Activated naive CD8-positive, alpha-beta T cell treated with anti-CD3 and anti-CD28 coated beads, Interleukin-2, amount 10 ng/mL, durations not matched to agents 7 days and 5 days (primary cell): ENCODE data around the gene USP8. TPM values are rescaled to one million over a fixed set of nuclear protein-coding genes. Genes with fewer than 3 reads are reported as not detected.
"Not testable (repeated sequence)": the region's sequence is repeated elsewhere in the genome, so short reads cannot be mapped to it uniquely, and the experiment has no call there.

Experiments used
- ATAC-seq: fragments of 150-1000 bp; cut with Tn5 transposase; one replicate; pipeline ENCODE4 v1.10.0; 2021; ENCODE audit warnings: low read depth, moderate library complexity
- POLR2A ChIA-PET: fragments of 350-600 bp; sonication (Branson Sonifier 250); formaldehyde crosslinking; loops from one replicate; lab custom pipeline; 2021; ENCODE audit warnings: antibody characterized with exemption; lab: Charles Lee
- DNase-seq: peaks from one replicate; pipeline ENCODE4 v3.0.0; 2021
- H3K27ac Mint-ChIP-seq: one replicate; pipeline ENCODE4 v1.8.0; 2022; ENCODE audit warnings: mild to moderate bottlenecking, mixed read lengths
- H3K27me3 Mint-ChIP-seq: one replicate; pipeline ENCODE4 v1.8.0; 2022; ENCODE audit warnings: mild to moderate bottlenecking, moderate library complexity, mixed read lengths
- H3K36me3 Mint-ChIP-seq: one replicate; pipeline ENCODE4 v1.8.0; 2021; ENCODE audit warnings: mild to moderate bottlenecking, mixed read lengths
- H3K4me1 Mint-ChIP-seq: one replicate; pipeline ENCODE4 v1.8.0; 2021; ENCODE audit warnings: mixed read lengths
- H3K4me3 Mint-ChIP-seq: one replicate; pipeline ENCODE4 v1.8.0; 2022; ENCODE audit warnings: mild to moderate bottlenecking, moderate library complexity, mixed read lengths
- H3K9me3 Mint-ChIP-seq: one replicate; pipeline ENCODE4 v1.8.0; 2021; ENCODE audit warnings: mixed read lengths
- total RNA-seq, 2 experiments: library from RNA; stranded (reverse); gene quantifications; one replicate each; pipeline ENCODE4 v1.2.3, GENCODE V29; 2021

Gene USP8
- total RNA-seq, 2 experiments from 2014 or later, result 58.0 to 59.4 TPM

DNA sequence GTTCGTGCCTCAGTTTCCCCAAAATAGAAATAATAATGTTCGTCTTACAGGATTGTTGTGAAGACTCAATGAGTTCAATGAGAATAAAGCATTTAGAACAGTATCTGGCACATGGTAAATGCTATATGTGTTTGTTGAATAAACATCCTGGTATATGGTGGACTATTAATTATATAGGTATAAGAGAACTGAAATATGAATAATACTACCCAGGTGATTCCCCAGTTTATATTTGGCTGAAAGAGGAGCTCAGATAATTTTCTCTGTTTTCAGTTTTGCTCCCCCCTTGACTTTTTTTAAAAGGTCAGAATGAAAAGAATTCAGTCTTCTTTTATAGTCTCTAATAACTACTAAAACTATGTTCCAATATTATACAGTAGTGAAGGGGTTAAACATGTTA is 46.9 kb downstream of the USP8 start:
- no peaks in the 10 kb centered on the region for H3K9me3 Mint-ChIP-seq
- H3K27ac Mint-ChIP-seq, result no peak overlapping the region
- no peak overlapping the region for H3K4me3 Mint-ChIP-seq
- peaks cover 23% of the 10 kb centered on the region for H3K36me3 Mint-ChIP-seq
- H3K27me3 Mint-ChIP-seq, result no peaks in the 10 kb centered on the region
- peaks cover 2% of the 10 kb centered on the region for H3K4me1 Mint-ChIP-seq
- POLR2A ChIA-PET, result no interaction called here
- ATAC-seq (no peak), DNase-seq (no peak)

DNA sequence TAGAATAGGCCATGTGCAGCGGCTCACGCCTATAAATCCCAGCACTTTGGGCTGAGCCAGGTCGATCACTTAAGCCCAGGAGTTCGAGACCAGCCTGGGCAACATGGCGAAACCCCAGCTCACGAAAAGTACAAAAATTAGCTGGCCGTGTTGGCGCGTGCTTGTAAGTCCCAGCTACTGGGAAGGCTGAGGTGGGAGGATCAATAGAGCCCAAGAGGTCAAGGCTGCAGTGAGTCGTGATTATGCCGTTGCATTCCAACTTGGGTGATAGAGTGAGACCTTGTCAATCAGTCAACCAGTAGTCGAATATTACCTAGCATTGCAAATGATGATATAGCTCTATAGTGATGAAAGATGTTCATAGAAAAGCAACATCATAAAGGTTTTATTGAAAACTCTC is 51.9 kb downstream of the USP8 start:
- DNase-seq (no peak), ATAC-seq (no peak)
- Mint-ChIP-seq H3K4me1 (peaks cover 8% of the 10 kb centered on the region), H3K36me3 (peaks cover 33% of the 10 kb centered on the region), H3K4me3 (no peak overlapping the region), H3K9me3 (no peaks in the 10 kb centered on the region), H3K27me3 (no peaks in the 10 kb centered on the region), H3K27ac (no peak overlapping the region)
- POLR2A ChIA-PET, result no interaction called here

DNA sequence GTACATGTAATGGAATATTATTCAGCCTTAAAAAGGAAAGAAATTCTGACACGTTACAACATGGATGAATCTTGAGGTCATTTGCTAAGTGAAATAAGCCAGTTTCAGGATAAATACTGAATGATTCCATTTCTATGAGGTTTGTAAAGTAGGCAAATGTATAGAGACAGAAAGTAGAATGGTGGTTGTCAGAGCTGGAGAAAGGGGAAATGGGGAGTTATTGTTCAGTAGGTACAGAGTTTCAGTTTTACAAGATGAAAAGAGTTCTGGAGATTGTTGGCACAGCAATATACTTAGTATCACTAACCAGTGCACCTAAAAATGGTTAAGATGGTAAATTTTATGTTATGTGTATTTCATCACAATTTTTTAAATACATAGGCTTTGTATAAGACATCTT is 60.6 kb downstream of the USP8 start:
- POLR2A ChIA-PET, result no interaction called here

DNA sequence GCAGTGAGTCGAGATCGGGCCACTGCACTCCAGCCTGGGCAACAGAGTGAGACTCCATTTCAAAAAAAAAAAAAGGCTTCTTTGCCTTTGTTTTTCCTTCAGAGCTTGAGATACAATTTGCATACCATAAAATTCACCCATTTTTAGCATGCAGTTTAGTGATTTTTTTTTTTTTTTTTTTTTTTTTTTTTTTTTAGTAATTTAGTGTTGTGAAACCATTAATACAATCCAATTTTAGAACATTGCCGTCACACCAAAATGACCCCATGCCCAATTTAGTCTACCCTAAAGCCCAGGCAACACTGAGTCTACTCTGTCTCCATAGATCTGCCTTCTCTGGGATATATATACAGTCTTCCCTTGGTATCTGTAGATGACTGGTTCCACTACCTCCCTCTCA is 61.2 kb downstream of the USP8 start:
- Mint-ChIP-seq H3K36me3 (peaks cover 57% of the 10 kb centered on the region), H3K4me3 (no peak overlapping the region), H3K9me3 (peaks cover 2% of the 10 kb centered on the region), H3K27me3 (no peaks in the 10 kb centered on the region), H3K4me1 (peaks cover 20% of the 10 kb centered on the region), H3K27ac (no peak overlapping the region)
- POLR2A ChIA-PET, result no interaction called here
- no peak for DNase-seq
- no peak for ATAC-seq

More for the DNA sequence above, 60.6 kb downstream of the USP8 start:
- peaks cover 20% of the 10 kb centered on the region for H3K4me1 Mint-ChIP-seq
- ATAC-seq (no peak), DNase-seq (no peak)
- H3K27ac Mint-ChIP-seq, result no peak overlapping the region
- peaks cover 2% of the 10 kb centered on the region for H3K9me3 Mint-ChIP-seq
- peaks cover 55% of the 10 kb centered on the region for H3K36me3 Mint-ChIP-seq
- H3K27me3 Mint-ChIP-seq, result no peaks in the 10 kb centered on the region
- no peak overlapping the region for H3K4me3 Mint-ChIP-seq

DNA sequence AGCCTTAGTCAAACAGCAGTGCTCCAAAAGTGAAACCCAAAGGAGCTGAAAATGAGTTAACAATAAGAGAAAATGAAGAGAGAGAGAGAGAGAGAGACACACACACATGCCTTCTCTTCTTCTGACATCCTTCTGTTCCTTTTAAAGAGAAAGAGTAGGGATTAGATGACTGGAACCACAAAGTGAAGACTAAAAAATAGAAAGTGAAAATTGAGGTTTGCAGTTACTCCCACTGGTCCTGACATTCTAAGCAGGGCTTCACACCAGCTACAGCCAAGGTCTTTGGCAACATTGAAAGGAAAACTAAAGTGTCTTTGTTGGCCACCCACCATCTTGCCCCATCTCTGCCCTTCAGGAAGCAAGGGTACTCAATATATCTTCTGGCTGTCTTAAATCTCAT is 63.1 kb downstream of the USP8 start:
- ATAC-seq, result peak; percentile 33
- no peak for DNase-seq
- no peak overlapping the region for H3K4me3 Mint-ChIP-seq
- H3K9me3 Mint-ChIP-seq, result peaks cover 2% of the 10 kb centered on the region
- H3K27me3 Mint-ChIP-seq, result no peaks in the 10 kb centered on the region
- H3K36me3 Mint-ChIP-seq, result peaks cover 43% of the 10 kb centered on the region
- POLR2A ChIA-PET, result no interaction called here
- peaks cover 12% of the 10 kb centered on the region for H3K4me1 Mint-ChIP-seq
- H3K27ac Mint-ChIP-seq, result peak overlapping the region; percentile 52

DNA sequence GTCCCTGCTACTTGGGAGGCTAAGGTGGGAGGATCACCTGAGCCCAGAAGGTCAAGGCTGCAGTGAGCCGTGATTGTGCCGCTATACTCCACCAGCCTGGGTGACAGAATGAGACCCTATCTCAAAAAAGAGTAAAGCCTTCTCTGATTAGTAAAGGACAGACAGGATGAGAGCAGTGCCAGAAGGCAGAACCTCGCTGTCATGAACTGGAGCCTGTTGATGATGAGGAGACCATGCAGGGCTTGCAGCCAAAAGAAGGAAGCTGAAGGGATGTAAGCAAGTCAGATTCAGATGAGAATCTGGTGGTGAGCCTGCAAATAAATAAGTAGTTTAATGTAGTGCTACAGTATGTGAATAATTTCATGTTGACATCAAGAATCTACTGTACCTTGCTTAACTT is 69.4 kb downstream of the USP8 start:
- Mint-ChIP-seq H3K9me3 (no peaks in the 10 kb centered on the region), H3K27me3 (no peaks in the 10 kb centered on the region), H3K36me3 (peaks cover 20% of the 10 kb centered on the region), H3K27ac (peak overlapping the region; percentile 36), H3K4me1 (no peaks in the 10 kb centered on the region), H3K4me3 (no peak overlapping the region)
- POLR2A ChIA-PET, result no interaction called here
- ATAC-seq, result no peak
- no peak for DNase-seq

DNA sequence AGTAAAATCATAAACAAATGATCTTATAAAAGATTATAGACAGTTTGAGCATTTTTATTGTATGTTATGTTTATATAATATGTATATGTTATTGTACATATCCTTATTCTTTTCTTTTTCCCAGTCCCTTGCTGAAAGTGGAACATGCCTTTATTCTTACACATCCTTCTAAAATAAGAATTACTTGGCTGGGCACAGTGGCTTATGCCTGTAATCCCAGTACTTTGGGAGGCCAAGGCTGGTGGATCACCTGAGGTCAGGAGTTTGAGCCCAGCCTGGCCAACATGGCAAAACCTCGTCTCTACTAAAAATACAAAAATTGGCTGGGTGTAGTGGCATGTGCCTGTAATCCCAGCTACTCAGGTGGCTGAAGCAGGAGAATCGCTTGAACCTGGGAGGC is 70.3 kb downstream of the USP8 start:
- H3K9me3 Mint-ChIP-seq, H3K27ac Mint-ChIP-seq, H3K4me1 Mint-ChIP-seq, H3K4me3 Mint-ChIP-seq, H3K27me3 Mint-ChIP-seq, DNase-seq, ATAC-seq, POLR2A ChIA-PET: not testable (repeated sequence)
- H3K36me3 Mint-ChIP-seq, result peaks cover 24% of the 10 kb centered on the region

DNA sequence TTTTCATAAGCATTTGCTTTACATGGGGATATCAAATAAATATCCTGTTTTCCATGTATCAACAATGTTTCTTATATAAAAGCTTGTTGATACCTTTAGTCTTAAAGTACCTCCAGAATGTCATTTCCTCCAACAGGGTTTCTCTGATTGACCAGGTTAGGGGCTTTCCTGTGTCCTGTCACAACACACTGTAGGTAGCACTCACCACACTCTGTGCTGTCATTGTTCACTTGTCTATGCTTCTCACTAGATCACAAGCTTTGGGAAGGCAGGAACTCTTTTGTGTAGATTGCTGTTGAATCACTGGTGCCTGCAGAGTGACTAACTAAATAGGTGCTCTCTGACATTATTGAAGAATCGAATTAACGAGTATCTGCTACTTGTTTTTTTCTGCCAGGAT is 72.5 kb downstream of the USP8 start:
- DNase-seq, result no peak
- Mint-ChIP-seq H3K27ac (no peak overlapping the region), H3K9me3 (no peaks in the 10 kb centered on the region), H3K4me3 (no peak overlapping the region), H3K27me3 (no peaks in the 10 kb centered on the region), H3K4me1 (no peaks in the 10 kb centered on the region), H3K36me3 (peaks cover 32% of the 10 kb centered on the region)
- POLR2A ChIA-PET, result no interaction called here
- no peak for ATAC-seq

DNA sequence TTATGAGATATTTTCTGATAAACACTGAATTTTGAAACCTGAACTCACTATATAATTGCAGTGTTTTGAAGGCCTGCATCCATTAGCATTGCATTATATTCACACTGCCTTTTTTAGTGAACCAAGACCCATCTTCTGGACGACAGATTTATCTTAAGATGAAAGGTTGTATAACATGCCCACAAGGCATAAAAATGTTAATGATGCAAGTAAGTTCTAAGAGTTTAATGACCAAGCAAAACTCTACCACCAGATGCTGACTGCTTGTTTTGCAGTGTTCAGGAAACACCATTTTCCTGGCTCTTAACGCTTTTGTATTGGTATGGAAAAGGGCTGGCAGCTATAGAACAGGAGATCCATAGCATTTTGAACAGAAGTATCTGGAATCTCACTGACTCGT is 76.1 kb downstream of the USP8 start:
- POLR2A ChIA-PET, result no interaction called here
- Mint-ChIP-seq H3K4me1 (peaks cover 9% of the 10 kb centered on the region), H3K36me3 (peaks cover 33% of the 10 kb centered on the region), H3K27ac (no peak overlapping the region), H3K4me3 (no peak overlapping the region), H3K27me3 (no peaks in the 10 kb centered on the region), H3K9me3 (no peaks in the 10 kb centered on the region)
- ATAC-seq, result no peak
- no peak for DNase-seq

DNA sequence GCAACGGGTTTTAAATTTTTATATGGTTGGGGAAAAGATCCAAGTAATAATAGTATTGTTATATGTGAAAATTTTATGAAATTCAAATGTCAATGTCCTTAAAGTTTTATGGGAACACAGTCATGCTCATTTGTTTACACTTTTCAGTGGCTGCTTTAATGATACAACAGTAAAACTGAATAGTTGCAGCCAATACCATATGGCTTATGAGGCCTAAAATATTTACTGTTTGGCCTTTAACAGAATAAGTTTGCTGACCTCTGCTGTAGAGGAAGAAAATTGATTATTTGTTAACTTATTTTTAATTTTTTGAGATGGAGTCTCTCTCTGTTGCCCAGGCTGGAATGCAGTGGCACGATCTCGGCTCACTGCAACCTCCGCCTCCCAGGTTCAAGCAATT is 77.6 kb downstream of the USP8 start:
- POLR2A ChIA-PET, result interaction anchor here (0.6 kb wide), 1 partner anchor 154 kb away, joined by 3 read pairs; no protein-coding TSS in a partner anchor
- H3K4me1 Mint-ChIP-seq, result peaks cover 9% of the 10 kb centered on the region
- DNase-seq (no peak), ATAC-seq (no peak)
- peaks cover 29% of the 10 kb centered on the region for H3K36me3 Mint-ChIP-seq
- H3K4me3 Mint-ChIP-seq, result no peak overlapping the region
- H3K9me3 Mint-ChIP-seq, result no peaks in the 10 kb centered on the region
- H3K27ac Mint-ChIP-seq, result no peak overlapping the region
- no peaks in the 10 kb centered on the region for H3K27me3 Mint-ChIP-seq

DNA sequence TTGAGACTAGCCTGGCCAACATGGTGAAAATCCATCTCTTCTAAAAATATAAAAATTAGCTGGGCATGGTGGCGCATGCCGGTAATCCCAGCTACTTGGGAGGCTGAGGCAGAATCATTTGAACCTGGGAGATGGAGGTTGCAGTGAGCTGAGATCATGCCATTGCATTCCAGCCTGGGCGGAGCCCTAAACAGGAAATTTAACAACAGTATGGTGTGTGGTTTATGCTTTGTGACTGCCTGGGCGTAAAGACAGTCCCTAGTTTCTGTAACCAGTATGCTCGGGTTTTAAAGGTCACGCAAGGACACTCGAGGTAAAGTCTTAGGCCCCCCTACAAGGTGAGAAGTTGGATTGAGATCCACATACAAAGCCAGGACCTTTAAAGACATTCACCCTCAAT is 78.9 kb downstream of the USP8 start:
- POLR2A ChIA-PET, result no interaction called here
- DNase-seq (no peak), ATAC-seq (peak; percentile 18)
- H3K4me3 Mint-ChIP-seq, result no peak overlapping the region
- peaks cover 9% of the 10 kb centered on the region for H3K4me1 Mint-ChIP-seq
- H3K27ac Mint-ChIP-seq, result no peak overlapping the region
- no peaks in the 10 kb centered on the region for H3K27me3 Mint-ChIP-seq
- no peaks in the 10 kb centered on the region for H3K9me3 Mint-ChIP-seq
- H3K36me3 Mint-ChIP-seq, result peaks cover 25% of the 10 kb centered on the region

DNA sequence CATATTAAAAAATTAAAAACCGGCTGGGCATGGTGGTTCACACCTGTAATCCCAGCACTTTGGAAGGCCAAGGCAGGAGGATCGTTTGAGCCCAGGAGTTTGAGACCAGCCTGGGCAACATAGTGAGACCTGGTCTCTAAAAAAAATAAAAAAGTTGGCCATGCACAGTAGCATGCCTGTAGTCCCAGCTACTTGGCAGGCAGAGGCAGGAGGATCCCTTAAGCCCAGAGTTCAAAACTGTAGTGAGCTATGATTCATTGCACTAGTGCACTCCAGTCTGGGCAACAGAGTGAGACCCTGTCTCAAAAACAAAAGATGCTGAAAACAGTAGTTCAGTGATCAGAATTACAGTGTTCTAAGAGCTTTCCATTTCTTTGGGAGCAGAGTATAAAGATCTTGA is 81.5 kb downstream of the USP8 start:
- DNase-seq, ATAC-seq, H3K27me3 Mint-ChIP-seq, H3K9me3 Mint-ChIP-seq, POLR2A ChIA-PET, H3K4me1 Mint-ChIP-seq, H3K4me3 Mint-ChIP-seq, H3K27ac Mint-ChIP-seq: not testable (repeated sequence)
- H3K36me3 Mint-ChIP-seq, result peaks cover 15% of the 10 kb centered on the region

DNA sequence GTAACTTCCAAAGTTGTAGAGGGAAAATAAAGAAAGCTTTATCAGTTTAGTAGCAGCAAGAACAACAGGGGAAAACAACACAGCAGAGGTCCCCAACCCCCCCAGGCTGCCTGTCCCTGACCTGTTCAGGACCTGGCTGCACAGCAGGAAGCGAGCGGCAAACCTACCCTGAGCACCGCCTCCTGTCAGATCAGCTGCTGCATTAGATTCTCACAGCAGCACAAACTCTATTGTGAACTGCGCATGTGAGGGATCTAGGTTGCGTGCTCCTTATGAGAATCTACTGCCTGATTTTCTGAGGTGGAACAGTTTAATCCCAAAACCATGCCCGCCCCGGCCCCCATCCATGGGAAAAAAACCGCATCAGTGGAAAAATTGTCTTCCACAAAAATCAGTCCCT is 81.9 kb downstream of the USP8 start:
- Mint-ChIP-seq H3K4me3 (no peak overlapping the region), H3K36me3 (peaks cover 14% of the 10 kb centered on the region), H3K27me3 (no peaks in the 10 kb centered on the region), H3K9me3 (no peaks in the 10 kb centered on the region), H3K27ac (no peak overlapping the region), H3K4me1 (peaks cover 9% of the 10 kb centered on the region)
- POLR2A ChIA-PET, result no interaction called here
- DNase-seq (no peak), ATAC-seq (no peak)

DNA sequence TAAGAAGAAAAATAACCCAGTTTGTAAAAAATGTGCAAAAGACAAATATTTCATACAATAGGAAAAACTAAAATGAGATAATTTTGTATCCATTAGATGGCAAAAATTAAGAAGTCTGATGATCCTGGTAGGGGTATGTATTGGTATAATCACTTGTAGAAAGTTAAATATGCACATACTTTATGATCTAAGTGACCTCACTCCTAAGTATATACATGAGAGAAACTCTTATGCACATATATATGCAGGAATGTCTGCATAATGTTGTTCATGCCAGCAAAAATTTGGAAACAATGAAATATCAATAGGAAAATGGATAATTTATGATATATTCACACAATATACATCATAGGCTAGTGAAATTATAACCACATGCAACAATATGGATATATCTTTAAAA is 88.8 kb downstream of the USP8 start:
- POLR2A ChIA-PET, result no interaction called here
- H3K4me1 Mint-ChIP-seq, result no peaks in the 10 kb centered on the region
- H3K4me3 Mint-ChIP-seq, result no peak overlapping the region
- no peaks in the 10 kb centered on the region for H3K9me3 Mint-ChIP-seq
- ATAC-seq, result no peak
- H3K36me3 Mint-ChIP-seq, result no peaks in the 10 kb centered on the region
- no peaks in the 10 kb centered on the region for H3K27me3 Mint-ChIP-seq
- H3K27ac Mint-ChIP-seq, result no peak overlapping the region
- no peak for DNase-seq
